Measurements from ENCODE around the gene P2RY12.

P2RY12 gene

GRCh38 chr3:151384741-151385174 is at the start of gene P2RY12:
Gene P2RY12 (minus strand): TSS chr3:151384753. CDS start chr3:151338845, 45,908 bp downstream.
- no peak for DNase-seq (ENCODE audit: low spot score)

GRCh38 chr3:151432616-151433372 is 48.2 kb upstream of the P2RY12 start:
- no peak for DNase-seq (ENCODE audit: low spot score)

GRCh38 chr3:151431940-151432339 is 47.4 kb upstream of the P2RY12 start:
- no peak for DNase-seq (ENCODE audit: low spot score)

GRCh38 chr3:151430821-151431484 is 46.4 kb upstream of the P2RY12 start:
- DNase-seq (ENCODE audit: low spot score) = no peak

GRCh38 chr3:151428386-151428785 is 43.8 kb upstream of the P2RY12 start:
- DNase-seq (ENCODE audit: low spot score) = no peak

- DNase-seq (ENCODE audit: low spot score) = no peak
These were observed 41.7 kb upstream of the P2RY12 start for GRCh38 chr3:151426341-151426657.

- no peak for DNase-seq (ENCODE audit: low spot score)
These were observed 41.2 kb upstream of the P2RY12 start for GRCh38 chr3:151425627-151426340.

- no peak for DNase-seq (ENCODE audit: low spot score)
These were observed 38.5 kb upstream of the P2RY12 start for GRCh38 chr3:151423091-151423490.

- DNase-seq (ENCODE audit: low spot score) = no peak
These were observed 37.4 kb upstream of the P2RY12 start for GRCh38 chr3:151421938-151422337.

- no peak for DNase-seq (ENCODE audit: low spot score)
These were observed 35.3 kb upstream of the P2RY12 start for GRCh38 chr3:151419806-151420205.

GRCh38 chr3:151415289-151415688 is 30.7 kb upstream of the P2RY12 start:
- DNase-seq (ENCODE audit: low spot score) = no peak

GRCh38 chr3:151412989-151413388 is 28.4 kb upstream of the P2RY12 start:
- no peak for DNase-seq (ENCODE audit: low spot score)

- DNase-seq (ENCODE audit: low spot score) = no peak
These were observed 26.5 kb upstream of the P2RY12 start for GRCh38 chr3:151410891-151411559.

GRCh38 chr3:151407928-151408327 is 23.4 kb upstream of the P2RY12 start:
- DNase-seq (ENCODE audit: low spot score) = no peak

- DNase-seq (ENCODE audit: low spot score) = no peak
These were observed 19.8 kb upstream of the P2RY12 start for GRCh38 chr3:151404316-151404715.

GRCh38 chr3:151403246-151403645 is 18.7 kb upstream of the P2RY12 start:
- DNase-seq (ENCODE audit: low spot score) = no peak

GRCh38 chr3:151402349-151402748 is 17.8 kb upstream of the P2RY12 start:
- no peak for DNase-seq (ENCODE audit: low spot score)

GRCh38 chr3:151400341-151400740 is 15.8 kb upstream of the P2RY12 start:
- no peak for DNase-seq (ENCODE audit: low spot score)

- DNase-seq (ENCODE audit: low spot score) = no peak
These were observed 14.3 kb upstream of the P2RY12 start for GRCh38 chr3:151398895-151399294.

- DNase-seq (ENCODE audit: low spot score) = no peak
These were observed 11.3 kb upstream of the P2RY12 start for GRCh38 chr3:151395806-151396205.

- no peak for DNase-seq (ENCODE audit: low spot score)
These were observed 10.1 kb upstream of the P2RY12 start for GRCh38 chr3:151394611-151395010.

GRCh38 chr3:151393941-151394340 is 9.4 kb upstream of the P2RY12 start:
- DNase-seq (ENCODE audit: low spot score) = no peak
